ENCODE data around the gene GNAS. TPM values are rescaled to one million over a fixed set of nuclear protein-coding genes. Genes with fewer than 3 reads are reported as not detected.

The GNAS gene
- total and polyA plus RNA-seq, 3 experiments from 2014 or later: 218 to 666 (median 637) TPM

GRCh38 chr20:58871533-58872102, 19.1 kb downstream of the GNAS start:
- Histone ChIP-seq H3K4me1 (ENCODE audit: insufficient read depth, low read length) (no peaks in the 10 kb centered on the region), H3K9me3 (ENCODE audit: low read length) (no peaks in the 10 kb centered on the region), H3K4me3 (ENCODE audit: low read length) (no peak overlapping the region), H3K36me3 (ENCODE audit: insufficient read depth, low read length) (no peaks in the 10 kb centered on the region), H3K27me3 (ENCODE audit: insufficient read depth, low read length, poor library complexity, severe bottlenecking) (no peaks in the 10 kb centered on the region), H3K27ac (ENCODE audit: low read depth, low read length) (no peak overlapping the region)
- ChIA-PET CTCF (interaction anchor here (0.7 to 1.1 kb wide), 3 partner anchors 10 to 337 kb away, joined by 3 to 4 read pairs (median 3); no protein-coding TSS in a partner anchor), POLR2A (interaction anchor here (0.7 kb wide), 1 partner anchor 271 kb away, joined by 4 read pairs; no protein-coding TSS in a partner anchor)
- peaks cover 0 to 7% of the 10 kb centered on the region in 2 donors for H3K27me3 Mint-ChIP-seq
- H3K4me1 Mint-ChIP-seq: peaks cover 1 to 9% (median 3%) of the 10 kb centered on the region in 3 donors
- no peak overlapping the region for H3K27ac Mint-ChIP-seq
- no peak overlapping the region for H3K4me3 Mint-ChIP-seq
- DNase-seq: no peak
- H3K9me3 Mint-ChIP-seq: no peaks in the 10 kb centered on the region
- H3K36me3 Mint-ChIP-seq: peaks cover 0 to 2% (median 0%) of the 10 kb centered on the region in 3 donors

- H3K36me3 Mint-ChIP-seq: peaks cover 0 to 2% (median 0%) of the 10 kb centered on the region in 3 donors
- peak overlapping the region in 2 of 8 donors; percentile 15 to 32 for H3K27ac Mint-ChIP-seq
- Histone ChIP-seq H3K36me3 (ENCODE audit: insufficient read depth, low read length) (no peaks in the 10 kb centered on the region), H3K9me3 (ENCODE audit: low read length) (no peaks in the 10 kb centered on the region), H3K4me3 (ENCODE audit: low read length) (no peak overlapping the region), H3K27ac (ENCODE audit: low read depth, low read length) (no peak overlapping the region), H3K4me1 (ENCODE audit: insufficient read depth, low read length) (peaks cover 10% of the 10 kb centered on the region), H3K27me3 (ENCODE audit: insufficient read depth, low read length, poor library complexity, severe bottlenecking) (no peaks in the 10 kb centered on the region)
- peaks cover 0 to 4% of the 10 kb centered on the region in 2 donors for H3K27me3 Mint-ChIP-seq
- no peaks in the 10 kb centered on the region for H3K9me3 Mint-ChIP-seq
- ChIA-PET CTCF (no interaction called here), POLR2A (no interaction called here)
- no peak for DNase-seq
- peaks cover 10 to 24% (median 15%) of the 10 kb centered on the region in 3 donors for H3K4me1 Mint-ChIP-seq
- no peak overlapping the region for H3K4me3 Mint-ChIP-seq
Measured at GRCh38 chr20:58874469-58874868, 22.0 kb downstream of the GNAS start.

- peaks cover 10% of the 10 kb centered on the region for H3K4me1 ChIP-seq (ENCODE audit: insufficient read depth, low read length)
- POLR2A ChIA-PET: no interaction called here
- H3K4me1 Mint-ChIP-seq: peaks cover 10 to 23% (median 15%) of the 10 kb centered on the region in 3 donors
- no peak for DNase-seq
- H3K27ac Mint-ChIP-seq: no peak overlapping the region
- peaks cover 0 to 4% of the 10 kb centered on the region in 2 donors for H3K27me3 Mint-ChIP-seq
- no peak overlapping the region for H3K4me3 Mint-ChIP-seq
- H3K27me3 ChIP-seq (ENCODE audit: insufficient read depth, low read length, poor library complexity, severe bottlenecking): no peaks in the 10 kb centered on the region
- CTCF ChIA-PET: no interaction called here
- no peaks in the 10 kb centered on the region for H3K9me3 ChIP-seq (ENCODE audit: low read length)
- H3K27ac ChIP-seq (ENCODE audit: low read depth, low read length): no peak overlapping the region
- H3K36me3 Mint-ChIP-seq: peaks cover 0 to 4% (median 0%) of the 10 kb centered on the region in 3 donors
- no peaks in the 10 kb centered on the region for H3K36me3 ChIP-seq (ENCODE audit: insufficient read depth, low read length)
- no peaks in the 10 kb centered on the region for H3K9me3 Mint-ChIP-seq
- H3K4me3 ChIP-seq (ENCODE audit: low read length): no peak overlapping the region
Measured at GRCh38 chr20:58875111-58875510, 22.6 kb downstream of the GNAS start.

DNA sequence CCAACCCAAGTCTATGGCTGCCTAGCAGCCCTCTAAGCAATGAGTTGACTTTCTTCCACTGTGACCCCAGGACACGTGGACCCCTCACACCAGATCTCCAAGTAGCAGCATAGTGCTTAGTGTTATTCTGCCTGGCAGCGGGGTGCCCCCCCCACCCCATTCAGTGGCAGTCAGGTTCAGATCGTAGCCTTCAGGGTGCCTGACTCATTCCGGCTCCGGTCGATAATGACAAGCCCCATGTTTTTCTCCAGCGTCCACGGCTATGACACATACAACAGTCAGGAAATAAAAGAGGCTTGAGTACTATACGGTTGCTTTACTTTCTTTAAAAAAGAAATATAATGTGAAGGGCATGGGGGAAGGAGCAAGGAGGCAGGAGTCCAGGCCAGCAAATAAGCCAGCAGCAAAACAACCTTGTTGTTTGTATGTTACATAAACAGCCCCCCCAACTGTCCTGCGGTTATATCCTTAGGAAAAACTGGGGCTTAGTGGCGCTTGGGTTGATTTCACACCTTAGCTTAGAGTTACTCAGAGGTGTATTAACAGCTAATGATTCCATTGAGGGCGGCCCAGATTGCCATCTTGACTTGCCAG, 23.1 kb downstream of the GNAS start:
- Histone ChIP-seq H3K4me3 (ENCODE audit: low read length) (no peak overlapping the region), H3K36me3 (ENCODE audit: insufficient read depth, low read length) (no peaks in the 10 kb centered on the region), H3K27me3 (ENCODE audit: insufficient read depth, low read length, poor library complexity, severe bottlenecking) (no peaks in the 10 kb centered on the region), H3K4me1 (ENCODE audit: insufficient read depth, low read length) (peaks cover 10% of the 10 kb centered on the region), H3K9me3 (ENCODE audit: low read length) (no peaks in the 10 kb centered on the region), H3K27ac (ENCODE audit: low read depth, low read length) (no peak overlapping the region)
- Mint-ChIP-seq H3K36me3 (peaks cover 0 to 4% (median 0%) of the 10 kb centered on the region in 3 donors), H3K4me3 (no peak overlapping the region), H3K27me3 (peaks cover 0 to 4% of the 10 kb centered on the region in 2 donors), H3K9me3 (no peaks in the 10 kb centered on the region), H3K4me1 (peaks cover 10 to 19% (median 14%) of the 10 kb centered on the region in 3 donors), H3K27ac (no peak overlapping the region)
- no peak for DNase-seq
- ChIA-PET POLR2A (no interaction called here), CTCF (interaction anchor here (1.0 kb wide), 1 partner anchor 8 kb away, joined by 3 read pairs; no protein-coding TSS in a partner anchor)

DNA sequence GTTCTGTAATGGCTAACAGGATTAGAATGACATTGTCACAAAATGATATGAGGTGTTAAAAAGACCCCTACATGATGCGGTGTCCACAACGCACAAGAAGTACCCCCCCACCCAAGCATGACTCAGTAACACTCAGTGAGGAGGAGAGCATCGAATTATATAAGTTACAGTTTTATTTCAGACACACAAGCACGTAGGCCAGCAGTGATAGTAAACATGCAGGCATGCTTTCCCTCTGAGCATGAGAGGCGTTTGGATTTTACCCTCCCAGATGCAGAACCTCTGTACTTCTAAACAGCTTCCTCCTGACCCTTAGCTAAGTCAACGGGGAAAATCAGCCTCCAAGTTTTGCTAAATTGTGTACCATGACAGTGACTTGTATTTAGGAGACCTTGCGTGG, 23.9 kb downstream of the GNAS start:
- Histone ChIP-seq H3K9me3 (ENCODE audit: low read length) (no peaks in the 10 kb centered on the region), H3K27ac (ENCODE audit: low read depth, low read length) (no peak overlapping the region), H3K27me3 (ENCODE audit: insufficient read depth, low read length, poor library complexity, severe bottlenecking) (no peaks in the 10 kb centered on the region), H3K4me1 (ENCODE audit: insufficient read depth, low read length) (peaks cover 10% of the 10 kb centered on the region), H3K36me3 (ENCODE audit: insufficient read depth, low read length) (no peaks in the 10 kb centered on the region), H3K4me3 (ENCODE audit: low read length) (no peak overlapping the region)
- Mint-ChIP-seq H3K36me3 (peaks cover 0 to 4% (median 0%) of the 10 kb centered on the region in 3 donors), H3K4me3 (no peak overlapping the region), H3K4me1 (peaks cover 10 to 16% (median 12%) of the 10 kb centered on the region in 3 donors), H3K9me3 (no peaks in the 10 kb centered on the region), H3K27ac (peak overlapping the region in 1 of 8 donors; percentile 87), H3K27me3 (peaks cover 0 to 3% of the 10 kb centered on the region in 2 donors)
- ChIA-PET POLR2A (no interaction called here), CTCF (interaction anchor here (0.8 to 1.0 kb wide), 2 partner anchors 8 to 337 kb away, joined by 3 read pairs; no protein-coding TSS in a partner anchor)
- DNase-seq: no peak

- H3K4me1 ChIP-seq (ENCODE audit: insufficient read depth, low read length): peaks cover 10% of the 10 kb centered on the region
- Mint-ChIP-seq H3K27ac (peak overlapping the region in 4 of 8 donors; percentile 7 to 71 (median 35)), H3K36me3 (peaks cover 0 to 4% (median 0%) of the 10 kb centered on the region in 3 donors), H3K4me3 (peak overlapping the region in 1 of 7 donors; percentile 35), H3K4me1 (peaks cover 10 to 16% (median 12%) of the 10 kb centered on the region in 3 donors), H3K27me3 (peaks cover 0 to 3% of the 10 kb centered on the region in 2 donors), H3K9me3 (no peaks in the 10 kb centered on the region)
- no peak overlapping the region for H3K27ac ChIP-seq (ENCODE audit: low read depth, low read length)
- H3K27me3 ChIP-seq (ENCODE audit: insufficient read depth, low read length, poor library complexity, severe bottlenecking): no peaks in the 10 kb centered on the region
- no peak for DNase-seq
- POLR2A ChIA-PET: no interaction called here
- no peaks in the 10 kb centered on the region for H3K9me3 ChIP-seq (ENCODE audit: low read length)
- no peaks in the 10 kb centered on the region for H3K36me3 ChIP-seq (ENCODE audit: insufficient read depth, low read length)
- no peak overlapping the region for H3K4me3 ChIP-seq (ENCODE audit: low read length)
- CTCF ChIA-PET: interaction anchor here (0.8 to 1.0 kb wide), 2 partner anchors 177 to 336 kb away, joined by 3 read pairs; no protein-coding TSS in a partner anchor
Measured at GRCh38 chr20:58877050-58877975, 24.8 kb downstream of the GNAS start.

DNA sequence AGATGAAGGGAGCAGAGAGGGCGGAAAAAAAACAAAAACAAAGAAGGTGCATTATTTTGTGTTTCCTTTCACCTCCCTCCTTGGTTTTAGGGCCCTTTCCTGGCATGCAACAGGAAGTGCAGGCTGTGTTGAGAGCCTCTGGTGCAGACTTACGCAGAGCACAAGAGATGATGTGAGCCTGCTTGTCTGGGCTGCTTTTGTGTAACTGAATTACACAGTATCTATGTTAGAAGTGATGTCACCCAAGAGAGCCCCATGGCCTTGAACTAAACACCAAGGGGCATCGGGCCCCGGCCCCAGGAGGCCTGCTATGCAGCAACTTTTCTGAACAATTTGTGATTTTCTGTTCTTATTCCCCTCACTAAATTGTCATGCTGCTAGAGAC, 25.5 kb downstream of the GNAS start:
- CTCF ChIA-PET: interaction anchor here (1.0 kb wide), 1 partner anchor 176 kb away, joined by 3 read pairs; no protein-coding TSS in a partner anchor
- peak overlapping the region in 3 of 8 donors; percentile 13 to 57 (median 46) for H3K27ac Mint-ChIP-seq
- peaks cover 0 to 4% (median 0%) of the 10 kb centered on the region in 3 donors for H3K36me3 Mint-ChIP-seq
- no peak overlapping the region for H3K27ac ChIP-seq (ENCODE audit: low read depth, low read length)
- POLR2A ChIA-PET: no interaction called here
- H3K9me3 Mint-ChIP-seq: no peaks in the 10 kb centered on the region
- DNase-seq: no peak
- no peak overlapping the region for H3K4me3 ChIP-seq (ENCODE audit: low read length)
- peaks cover 10% of the 10 kb centered on the region for H3K4me1 ChIP-seq (ENCODE audit: insufficient read depth, low read length)
- peak overlapping the region in 1 of 7 donors; percentile 35 for H3K4me3 Mint-ChIP-seq
- H3K27me3 Mint-ChIP-seq: peaks cover 0 to 3% of the 10 kb centered on the region in 2 donors
- no peaks in the 10 kb centered on the region for H3K27me3 ChIP-seq (ENCODE audit: insufficient read depth, low read length, poor library complexity, severe bottlenecking)
- no peaks in the 10 kb centered on the region for H3K9me3 ChIP-seq (ENCODE audit: low read length)
- H3K36me3 ChIP-seq (ENCODE audit: insufficient read depth, low read length): no peaks in the 10 kb centered on the region
- H3K4me1 Mint-ChIP-seq: peaks cover 10 to 16% (median 12%) of the 10 kb centered on the region in 3 donors
